Ammon's horn (tissue), 1 donor: Measurements from ENCODE around the gene RPL36AL.
"Not testable (repeated sequence)": the region's sequence is repeated elsewhere in the genome, so short reads cannot be mapped to it uniquely, and the experiment has no call there.

Experiments used
- DNase-seq: peaks from one replicate; pipeline ENCODE4 v3.0.0-alpha.2; 2016; ENCODE audit warnings: low spot score

The RPL36AL gene

GRCh38 chr14:49619273-49619672 is 1.2 kb downstream of the RPL36AL start:
- DNase-seq = not testable (repeated sequence)

- no peak for DNase-seq
Observed at GRCh38 chr14:49617852-49618519, 2.4 kb downstream of the RPL36AL start.

- no peak for DNase-seq
Observed at GRCh38 chr14:49615776-49616175, 4.7 kb downstream of the RPL36AL start.

- no peak for DNase-seq
Observed at GRCh38 chr14:49614196-49614595, 6.2 kb downstream of the RPL36AL start.

GRCh38 chr14:49612671-49613070 is 7.8 kb downstream of the RPL36AL start:
- DNase-seq = no peak

GRCh38 chr14:49612251-49612650 is 8.2 kb downstream of the RPL36AL start:
- no peak for DNase-seq

- DNase-seq = no peak
Observed at GRCh38 chr14:49607583-49607982, 12.8 kb downstream of the RPL36AL start.

- peak; percentile 84 for DNase-seq
Observed at GRCh38 chr14:49598485-49599300, 21.7 kb downstream of the RPL36AL start, which contains the start of gene LRR1. LRR1 (plus strand) TSS chr14:49598940; CDS start chr14:49599021, 81 bp downstream.

GRCh38 chr14:49598189-49598484 is 22.3 kb downstream of the RPL36AL start:
- DNase-seq = no peak

GRCh38 chr14:49594347-49595091 is 25.9 kb downstream of the RPL36AL start:
- peak; percentile 27 for DNase-seq

GRCh38 chr14:49593016-49593415 is 27.4 kb downstream of the RPL36AL start:
- no peak for DNase-seq

GRCh38 chr14:49589387-49589786 is 31.0 kb downstream of the RPL36AL start:
- DNase-seq = no peak

GRCh38 chr14:49586673-49587460 is 33.6 kb downstream of the RPL36AL start:
- DNase-seq = peak; percentile 47

GRCh38 chr14:49585803-49586672 is 34.4 kb downstream of the RPL36AL start, which contains the start of gene RPS29:
RPS29 (minus strand) TSS chr14:49586380; CDS start chr14:49586346, 34 bp downstream.
- peak; percentile 98 for DNase-seq

GRCh38 chr14:49584981-49585640 is 35.3 kb downstream of the RPL36AL start:
- DNase-seq = not testable (repeated sequence)

- no peak for DNase-seq
Observed at GRCh38 chr14:49584058-49584457, 36.4 kb downstream of the RPL36AL start.

GRCh38 chr14:49583629-49584028 is 36.8 kb downstream of the RPL36AL start:
- DNase-seq = no peak

GRCh38 chr14:49582113-49582977 is 38.1 kb downstream of the RPL36AL start:
- no peak for DNase-seq
